SK-N-SH (cell line): ENCODE measurements around the gene CHAT. TPM values are rescaled to one million over a fixed set of nuclear protein-coding genes. Genes with fewer than 3 reads are reported as not detected.
A peak's percentile ranks its signal among the peaks of the same experiment; 100 is the strongest.

Experiments
- CTCF ChIA-PET: fragments of 300-600, 350-600 bp; formaldehyde crosslinking; extraction: SDS; loops from one replicate; lab custom pipeline; 2021; lab: Yijun Ruan, JAX
- POLR2A ChIA-PET: fragments of 350-600 bp; sonication (Branson Sonifier 250); formaldehyde crosslinking; extraction: SDS; loops from one replicate; lab custom pipeline; 2020; ENCODE audit warnings: antibody characterized with exemption, inconsistent platforms; lab: Yijun Ruan, JAX
- DNase-seq: peaks from one replicate; pipeline ENCODE4 v3.0.0; 2012
- H2AFZ ChIP-seq: fragments of 200-600 bp; sonication (generic); 2 replicates; pipeline ENCODE4 v1.8.1; 2016; ENCODE audit warnings: antibody characterized with exemption, mild to moderate bottlenecking, low read depth
- H3F3A ChIP-seq: fragments of 200-600 bp; sonication (generic); replicated peaks from 2 replicates; pipeline ENCODE3; 2016; ENCODE audit warnings: antibody characterized with exemption, mild to moderate bottlenecking; ENCODE audit not compliant: insufficient read depth
- H3K27ac ChIP-seq, 2 experiments: fragments of 200-500 bp in 1 of 2; fragments of 200-600 bp in 1 of 2; sonication (Bioruptor generic) in 1 of 2; sonication (generic), shearing (Covaris generic) in 1 of 2; 2 replicates each; pipeline versions ENCODE4 v1.5.1 to v1.6.1; 2014 to 2016; ENCODE audit warnings: low read depth in 2 of 2, inconsistent platforms in 1 of 2, low read length in 1 of 2, mild to moderate bottlenecking in 1 of 2, mixed read lengths in 1 of 2
- H3K27me3 ChIP-seq: fragments of 200-600 bp; sonication (generic), shearing (Covaris generic); 2 replicates; pipeline ENCODE4 v1.6.1; 2016; ENCODE audit warnings: mixed run types; ENCODE audit not compliant: insufficient read depth
- H3K36me3 ChIP-seq, 2 experiments: fragments of 200-500 bp in 1 of 2; fragments of 200-600 bp in 1 of 2; sonication (Bioruptor generic) in 1 of 2; sonication (generic) in 1 of 2; replicated peaks in 1 of 2; 2 replicates each; pipeline versions ENCODE3 to v1.5.1; 2014 to 2016; ENCODE audit warnings: low read length in 1 of 2, mild to moderate bottlenecking in 1 of 2; ENCODE audit not compliant: insufficient read depth in 2 of 2, control insufficient read depth in 1 of 2
- H3K4me1 ChIP-seq, 2 experiments: fragments of 200-500 bp in 1 of 2; fragments of 200-600 bp in 1 of 2; sonication (Bioruptor generic) in 1 of 2; sonication (generic), shearing (Covaris generic) in 1 of 2; 2 replicates each; pipeline versions ENCODE4 v1.5.1 to v1.6.1; 2014 to 2016; ENCODE audit warnings: low read depth in 1 of 2, low read length in 1 of 2, mixed run types in 1 of 2; ENCODE audit not compliant: insufficient read depth in 2 of 2, control insufficient read depth in 1 of 2
- H3K4me2 ChIP-seq: fragments of 200-600 bp; sonication (generic), shearing (Covaris generic); 2 replicates; pipeline ENCODE4 v1.6.1; 2017; ENCODE audit warnings: mixed run types
- H3K4me3 ChIP-seq, 2 experiments: fragments of 200-500 bp in 1 of 2; fragments of 200-600 bp in 1 of 2; sonication (Bioruptor generic) in 1 of 2; sonication (generic), shearing (Covaris generic) in 1 of 2; 2 replicates each; pipeline versions ENCODE4 v1.5.1 to v1.8.1; 2014 to 2016; ENCODE audit warnings: low read depth in 2 of 2, inconsistent platforms in 1 of 2, low read length in 1 of 2, mild to moderate bottlenecking in 1 of 2, mixed read lengths in 1 of 2, moderate library complexity in 1 of 2
- H3K79me2 ChIP-seq: fragments of 200-600 bp; sonication (generic); 2 replicates; pipeline ENCODE4 v1.8.1; 2017; ENCODE audit warnings: mild to moderate bottlenecking; ENCODE audit not compliant: insufficient read depth
- H3K9ac ChIP-seq: fragments of 200-600 bp; sonication (generic); 2 replicates; pipeline ENCODE4 v1.6.1; 2017; ENCODE audit warnings: mixed run types
- H3K9me2 ChIP-seq: fragments of 200-600 bp; sonication (generic); 2 replicates; pipeline ENCODE4 v1.6.1; 2017; ENCODE audit warnings: mixed run types
- H3K9me3 ChIP-seq: fragments of 200-600 bp; sonication (generic); 2 replicates; pipeline ENCODE4 v1.6.1; 2017; ENCODE audit warnings: mixed run types, mild to moderate bottlenecking, moderate library complexity
- H4K20me1 ChIP-seq: fragments of 200-600 bp; sonication (generic); 2 replicates; pipeline ENCODE4 v1.6.1; 2017; ENCODE audit warnings: mild to moderate bottlenecking, mixed run types; ENCODE audit not compliant: insufficient read depth
- CHD2 ChIP-seq: fragments of 150-350 bp; IDR thresholded peaks from 2 replicates; pipeline ENCODE4 v1.6.1; 2018; ENCODE audit warnings: low read length; ENCODE audit not compliant: partially characterized antibody
- FOSL2 ChIP-seq: IDR thresholded peaks from 2 replicates; pipeline ENCODE4 v1.4.0; 2012; ENCODE audit warnings: low read depth, mild to moderate bottlenecking, moderate library complexity, borderline replicate concordance
- GABPA ChIP-seq: IDR thresholded peaks from 2 replicates; pipeline ENCODE4 v1.4.0; 2012; ENCODE audit warnings: low read depth, mild to moderate bottlenecking
- GATA2 ChIP-seq: sonication (generic); formaldehyde crosslinking; IDR thresholded peaks from 2 replicates; pipeline ENCODE4 v1.5.0; 2020; ENCODE audit warnings: mild to moderate bottlenecking, missing genetic modification reagents
- IRF3 ChIP-seq: fragments of 150-350 bp; IDR thresholded peaks from 2 replicates; pipeline ENCODE4 v1.6.1; 2016; ENCODE audit warnings: mild to moderate bottlenecking, low read depth, low read length
- MAX ChIP-seq: IDR thresholded peaks from 2 replicates; pipeline ENCODE4 v1.4.0; 2012; ENCODE audit warnings: low read depth
- MEF2A ChIP-seq: IDR thresholded peaks from 2 replicates; pipeline ENCODE4 v1.4.0; 2012; ENCODE audit warnings: low read depth, borderline replicate concordance
- NFIC ChIP-seq: IDR thresholded peaks from 2 replicates; pipeline ENCODE4 v1.4.0; 2012; ENCODE audit warnings: borderline replicate concordance
- NRF1 ChIP-seq: IDR thresholded peaks from 2 replicates; pipeline ENCODE4 v1.6.1; 2012; ENCODE audit warnings: low read depth, mild to moderate bottlenecking, low read length
- PBX3 ChIP-seq: IDR thresholded peaks from 2 replicates; pipeline ENCODE4; 2012
- POLR2AphosphoS5 ChIP-seq: IDR thresholded peaks from 2 replicates; pipeline ENCODE4 v1.6.1; 2012; ENCODE audit warnings: low read depth, low read length
- RAD21 ChIP-seq: IDR thresholded peaks from 2 replicates; pipeline ENCODE4 v1.6.1; 2012; ENCODE audit warnings: mild to moderate bottlenecking, low read length
- RCOR1 ChIP-seq: fragments of 150-350 bp; IDR thresholded peaks from 2 replicates; pipeline ENCODE4 v1.6.1; 2017; ENCODE audit warnings: antibody characterized with exemption, low read length
- RFX5 ChIP-seq: IDR thresholded peaks from 2 replicates; pipeline ENCODE4 v1.6.1; 2012; ENCODE audit warnings: mild to moderate bottlenecking, improper control_type of control experiment, low read length
- SMC3 ChIP-seq: IDR thresholded peaks from 2 replicates; pipeline ENCODE4 v1.6.1; 2012; ENCODE audit warnings: low read depth, low read length, improper control_type of control experiment
- TCF12 ChIP-seq: IDR thresholded peaks from 2 replicates; pipeline ENCODE4 v1.4.0; 2012
- TEAD4 ChIP-seq: IDR thresholded peaks from 2 replicates; pipeline ENCODE4 v1.4.0; 2012; ENCODE audit warnings: mild to moderate bottlenecking, borderline replicate concordance; ENCODE audit not compliant: insufficient read depth
- USF2 ChIP-seq: fragments of 150-350 bp; IDR thresholded peaks from 2 replicates; pipeline ENCODE4 v1.6.1; 2017; ENCODE audit warnings: antibody characterized with exemption, low read length, low read depth, borderline replicate concordance
- YY1 ChIP-seq: IDR thresholded peaks from 2 replicates; pipeline ENCODE4 v1.4.0; 2012; ENCODE audit warnings: low read depth, mild to moderate bottlenecking
- ZBTB33 ChIP-seq: IDR thresholded peaks from 2 replicates; pipeline ENCODE4 v1.4.0; 2012; ENCODE audit warnings: low read depth, borderline replicate concordance
- WGBS: methylation state at CpG from one replicate; pipeline ENCODE4 v1.1.6; 2017; ENCODE audit warnings: low lambda C conversion rate; 5-methylcytosine and 5-hydroxymethylcytosine counted together
- polyA plus RNA-seq, 3 experiments: library from polyadenylated mRNA; depleted of rRNA; stranded (reverse); fragments of >200 nt; gene quantifications; 2 replicates each; pipeline ENCODE4 v1.2.3, GENCODE V29; 2012

The CHAT gene
- polyA plus RNA-seq, 1 of the 3 experiments (the other 2 are of a cell fraction) = not detected

GRCh38 chr10:49599546-49599945 lies 14.3 kb upstream of the CHAT start (continued):
- no peak for TF ChIP-seq USF2

- Histone ChIP-seq H3K9ac (no peak overlapping the region), H3K9me2 (no peaks in the 10 kb centered on the region), H3K4me3 (no peak overlapping the region), H3K27me3 (no peaks in the 10 kb centered on the region), H3K9me3 (no peaks in the 10 kb centered on the region), H3K4me2 (no peak overlapping the region), H3K36me3 (no peaks in the 10 kb centered on the region), H2AFZ (no peak overlapping the region), H3K79me2 (no peaks in the 10 kb centered on the region), H4K20me1 (no peaks in the 10 kb centered on the region), H3F3A (no peaks in the 10 kb centered on the region), H3K27ac (no peak overlapping the region), H3K4me1 (peaks cover 0 to 16% of the 10 kb centered on the region in 2 experiments; a peak in 1 of 4 replicates)
- ChIA-PET POLR2A (no interaction called here), CTCF (interaction anchor here (1.6 kb wide), 1 partner anchor 9 kb away, joined by 5 read pairs; no protein-coding TSS in a partner anchor)
- TF ChIP-seq POLR2AphosphoS5 (no peak), NFIC (no peak), GATA2 (no peak), YY1 (no peak), GABPA (no peak)
- WGBS = 77% methylated on average over 3 of the region's 8 CpGs
- DNase-seq = no peak
Measured at GRCh38 chr10:49600046-49600445, 13.8 kb upstream of the CHAT start.

- CTCF ChIA-PET = interaction anchor here (0.9 to 2.4 kb wide), 3 partner anchors 8 to 10 kb away, joined by 3 to 15 read pairs (median 5); no protein-coding TSS in a partner anchor
- 61% methylated on average over 4 of the region's 4 CpGs for WGBS
- DNase-seq = no peak
- TF ChIP-seq GATA2 = no peak
- no peak for TF ChIP-seq MEF2A
- no peak for TF ChIP-seq FOSL2
- no peak for TF ChIP-seq SMC3
- no peak for TF ChIP-seq TCF12
- TF ChIP-seq RCOR1 = no peak
- TF ChIP-seq ZBTB33 = no peak
- TF ChIP-seq CHD2 = no peak
- TF ChIP-seq PBX3 = no peak
- no peak for TF ChIP-seq GABPA
- TF ChIP-seq NRF1 = no peak
- TF ChIP-seq TEAD4 = no peak
- TF ChIP-seq NFIC = no peak
- no peak for TF ChIP-seq RAD21
- no peak for TF ChIP-seq MAX
- TF ChIP-seq RFX5 = no peak
- no peak for TF ChIP-seq IRF3
- TF ChIP-seq USF2 = no peak
Measured at GRCh38 chr10:49600781-49601400, 12.9 kb upstream of the CHAT start.

More at GRCh38 chr10:49600781-49601400, 12.9 kb upstream of the CHAT start:
- H3K36me3 ChIP-seq = no peaks in the 10 kb centered on the region
- H3K4me2 ChIP-seq = peak overlapping the region; percentile 16; the same call in 1 of the 2 replicates
- no peaks in the 10 kb centered on the region for H3K27me3 ChIP-seq
- no peaks in the 10 kb centered on the region for H4K20me1 ChIP-seq
- H3K4me1 ChIP-seq = peaks cover 0 to 22% of the 10 kb centered on the region in 2 experiments; a peak in 1 of 4 replicates
- H3F3A ChIP-seq = no peaks in the 10 kb centered on the region
- no peak overlapping the region for H3K9ac ChIP-seq
- no peaks in the 10 kb centered on the region for H3K9me3 ChIP-seq
- no peak overlapping the region for H3K27ac ChIP-seq
- POLR2A ChIA-PET = no interaction called here
- H2AFZ ChIP-seq = no peak overlapping the region
- no peak overlapping the region for H3K4me3 ChIP-seq
- H3K9me2 ChIP-seq = no peaks in the 10 kb centered on the region
- no peaks in the 10 kb centered on the region for H3K79me2 ChIP-seq
